ENCODE results near the gene PAX2. TPM values are rescaled to one million over a fixed set of nuclear protein-coding genes. Genes with fewer than 3 reads are reported as not detected.

PAX2 gene
- total RNA-seq, 1 experiment from 2014 or later = not detected

GRCh38 chr10:100749059-100749308 lies 3.6 kb downstream of the PAX2 start:
- no peak for DNase-seq
- TF ChIP-seq, protein P1, sequence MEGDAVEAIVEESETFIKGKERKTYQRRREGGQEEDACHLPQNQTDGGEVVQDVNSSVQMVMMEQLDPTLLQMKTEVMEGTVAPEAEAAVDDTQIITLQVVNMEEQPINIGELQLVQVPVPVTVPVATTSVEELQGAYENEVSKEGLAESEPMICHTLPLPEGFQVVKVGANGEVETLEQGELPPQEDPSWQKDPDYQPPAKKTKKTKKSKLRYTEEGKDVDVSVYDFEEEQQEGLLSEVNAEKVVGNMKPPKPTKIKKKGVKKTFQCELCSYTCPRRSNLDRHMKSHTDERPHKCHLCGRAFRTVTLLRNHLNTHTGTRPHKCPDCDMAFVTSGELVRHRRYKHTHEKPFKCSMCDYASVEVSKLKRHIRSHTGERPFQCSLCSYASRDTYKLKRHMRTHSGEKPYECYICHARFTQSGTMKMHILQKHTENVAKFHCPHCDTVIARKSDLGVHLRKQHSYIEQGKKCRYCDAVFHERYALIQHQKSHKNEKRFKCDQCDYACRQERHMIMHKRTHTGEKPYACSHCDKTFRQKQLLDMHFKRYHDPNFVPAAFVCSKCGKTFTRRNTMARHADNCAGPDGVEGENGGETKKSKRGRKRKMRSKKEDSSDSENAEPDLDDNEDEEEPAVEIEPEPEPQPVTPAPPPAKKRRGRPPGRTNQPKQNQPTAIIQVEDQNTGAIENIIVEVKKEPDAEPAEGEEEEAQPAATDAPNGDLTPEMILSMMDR (conservative IDR thresholded peaks at IDR 0.05) = no peak
- no peak for TF ChIP-seq EZH2 (IDR thresholded peaks at IDR 0.05; ENCODE audit: low read depth)
- Histone ChIP-seq H3K27me3 (ENCODE audit: insufficient read depth, low read depth) (peaks cover 80% of the 10 kb centered on the region), H2AFZ (no peak overlapping the region), H3K36me3 (ENCODE audit: low read depth) (no peaks in the 10 kb centered on the region), H3K4me1 (replicated peaks; ENCODE audit: insufficient read depth) (no peaks in the 10 kb centered on the region), H4K20me1 (ENCODE audit: insufficient read depth) (no peaks in the 10 kb centered on the region), H3K79me2 (ENCODE audit: low read depth) (no peaks in the 10 kb centered on the region), H3K9me3 (ENCODE audit: insufficient read depth, low read depth) (no peaks in the 10 kb centered on the region), H3K27ac (no peak overlapping the region), H3K4me2 (no peak overlapping the region), H3F3A (ENCODE audit: insufficient read depth, low read depth) (no peaks in the 10 kb centered on the region), H3K4me3 (no peak overlapping the region), H3K9me2 (ENCODE audit: insufficient read depth) (no peaks in the 10 kb centered on the region)
- ChIA-PET CTCF (no interaction called here), POLR2A (ENCODE audit: unreplicated experiment) (no interaction called here)
- intact Hi-C loops (cut with micrococcal nuclease; ENCODE audit: unreplicated experiment) = no loop called here
- BruUV-seq (replicated peaks) = no TSS peak

GRCh38 chr10:100749309-100750217 lies 4.2 kb downstream of the PAX2 start:
- Histone ChIP-seq H3F3A (ENCODE audit: insufficient read depth, low read depth) (no peaks in the 10 kb centered on the region), H2AFZ (no peak overlapping the region), H3K9me2 (ENCODE audit: insufficient read depth) (no peaks in the 10 kb centered on the region), H3K9me3 (ENCODE audit: insufficient read depth, low read depth) (no peaks in the 10 kb centered on the region), H3K4me1 (replicated peaks; ENCODE audit: insufficient read depth) (no peaks in the 10 kb centered on the region), H3K79me2 (ENCODE audit: low read depth) (no peaks in the 10 kb centered on the region), H3K4me3 (no peak overlapping the region), H3K36me3 (ENCODE audit: low read depth) (no peaks in the 10 kb centered on the region), H3K27me3 (ENCODE audit: insufficient read depth, low read depth) (peaks cover 83% of the 10 kb centered on the region), H3K27ac (no peak overlapping the region), H3K4me2 (no peak overlapping the region), H4K20me1 (ENCODE audit: insufficient read depth) (no peaks in the 10 kb centered on the region)
- intact Hi-C loops (cut with micrococcal nuclease; ENCODE audit: unreplicated experiment) = no loop called here
- ChIA-PET POLR2A (ENCODE audit: unreplicated experiment) (no interaction called here), CTCF (no interaction called here)
- DNase-seq = no peak
- BruUV-seq (replicated peaks) = no TSS peak
- TF ChIP-seq, protein P1 (conservative IDR thresholded peaks at IDR 0.05) = no peak
- no peak for TF ChIP-seq EZH2 (IDR thresholded peaks at IDR 0.05; ENCODE audit: low read depth)

GRCh38 chr10:100750291-100751210 lies 5.2 kb downstream of the PAX2 start:
- H3K4me3 ChIP-seq = no peak overlapping the region
- POLR2A ChIA-PET (ENCODE audit: unreplicated experiment) = no interaction called here
- no peak overlapping the region for H3K4me2 ChIP-seq
- CTCF ChIA-PET = no interaction called here
- no TSS peak for BruUV-seq (replicated peaks)
- DNase-seq = no peak
- TF ChIP-seq, protein P1 (conservative IDR thresholded peaks at IDR 0.05) = no peak
- no peak for TF ChIP-seq EZH2 (IDR thresholded peaks at IDR 0.05; ENCODE audit: low read depth)
- H2AFZ ChIP-seq = no peak overlapping the region
- H3K27ac ChIP-seq = no peak overlapping the region
- no peaks in the 10 kb centered on the region for H3K79me2 ChIP-seq (ENCODE audit: low read depth)
- no peaks in the 10 kb centered on the region for H4K20me1 ChIP-seq (ENCODE audit: insufficient read depth)
- no peaks in the 10 kb centered on the region for H3K36me3 ChIP-seq (ENCODE audit: low read depth)
- no peaks in the 10 kb centered on the region for H3F3A ChIP-seq (ENCODE audit: insufficient read depth, low read depth)
- peaks cover 91% of the 10 kb centered on the region for H3K27me3 ChIP-seq (ENCODE audit: insufficient read depth, low read depth)
- no peaks in the 10 kb centered on the region for H3K9me3 ChIP-seq (ENCODE audit: insufficient read depth, low read depth)
- intact Hi-C loops (cut with micrococcal nuclease; ENCODE audit: unreplicated experiment) = no loop called here
- H3K4me1 ChIP-seq (replicated peaks; ENCODE audit: insufficient read depth) = no peaks in the 10 kb centered on the region
- no peaks in the 10 kb centered on the region for H3K9me2 ChIP-seq (ENCODE audit: insufficient read depth)

All from PC-9 (cell line).